Measurements from ENCODE around the gene AATF.

AATF gene

GRCh38 chr17:37084372-37084771, 135.6 kb downstream of the AATF start:
- no peak for DNase-seq

DNA sequence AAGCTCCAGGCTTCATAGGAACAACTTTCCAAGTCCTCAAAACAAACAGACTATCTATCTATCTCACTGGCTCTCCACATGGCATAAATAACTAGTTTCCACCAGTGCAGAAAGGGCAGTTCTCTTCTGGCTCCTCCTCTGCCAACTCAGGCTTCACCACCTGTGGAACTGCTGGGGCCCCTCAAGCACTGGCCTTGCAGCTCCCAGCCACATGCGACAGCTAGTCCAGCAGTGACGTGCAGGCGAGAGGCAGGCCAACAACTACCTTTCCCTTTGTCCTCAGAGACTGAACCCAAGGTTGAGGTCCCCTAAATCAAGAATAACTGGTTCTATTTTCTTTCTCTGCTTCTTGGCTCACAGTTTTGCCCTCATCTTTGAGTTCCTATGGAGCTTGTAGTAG, 137.6 kb downstream of the AATF start:
- no peak for DNase-seq

GRCh38 chr17:37086948-37087347, 138.2 kb downstream of the AATF start:
- no peak for DNase-seq

- DNase-seq, result no peak
Observed at GRCh38 chr17:37087683-37088082, 138.9 kb downstream of the AATF start.

DNA sequence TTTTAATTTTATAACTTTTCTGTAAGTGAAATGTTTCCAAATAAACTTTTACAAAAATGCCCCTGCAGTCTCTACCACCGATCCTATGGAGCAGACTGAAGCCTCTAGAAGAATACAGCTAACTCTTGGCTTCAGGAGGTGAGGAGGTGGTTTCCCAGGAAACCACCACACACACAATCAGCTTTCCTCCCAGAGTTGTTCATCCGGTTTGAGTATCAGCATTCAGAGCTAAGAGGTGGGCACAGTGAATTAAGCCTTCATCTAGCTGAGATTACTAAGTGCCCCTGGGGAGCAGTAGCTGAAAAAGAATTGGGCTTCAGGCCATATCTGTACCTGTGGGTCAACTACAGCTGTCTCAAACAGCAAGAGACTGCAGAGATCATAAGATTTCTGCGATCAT, 139.7 kb downstream of the AATF start:
- no peak for DNase-seq

- DNase-seq, result no peak
Observed at GRCh38 chr17:37088913-37089312, 140.2 kb downstream of the AATF start.

DNA sequence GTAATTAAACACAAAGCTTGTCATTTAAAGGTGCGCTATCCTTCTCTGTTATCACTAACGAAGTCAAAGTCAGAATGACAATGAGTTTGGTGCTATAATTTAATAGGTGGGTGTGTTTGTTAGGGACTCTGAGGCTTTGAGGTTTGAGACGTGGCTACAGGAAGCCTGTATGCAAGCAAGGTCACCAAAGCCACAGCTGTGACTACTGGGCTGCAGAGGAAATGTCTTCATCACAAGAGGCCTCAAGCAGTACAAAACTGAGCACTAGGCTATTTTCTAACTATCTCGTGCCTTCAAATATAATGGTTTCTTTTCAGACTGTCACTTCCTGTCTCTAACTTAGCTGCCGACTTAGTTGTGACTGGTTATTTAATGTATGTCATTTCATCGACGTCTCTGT, 141.2 kb downstream of the AATF start:
- DNase-seq, result peak; percentile 41

DNA sequence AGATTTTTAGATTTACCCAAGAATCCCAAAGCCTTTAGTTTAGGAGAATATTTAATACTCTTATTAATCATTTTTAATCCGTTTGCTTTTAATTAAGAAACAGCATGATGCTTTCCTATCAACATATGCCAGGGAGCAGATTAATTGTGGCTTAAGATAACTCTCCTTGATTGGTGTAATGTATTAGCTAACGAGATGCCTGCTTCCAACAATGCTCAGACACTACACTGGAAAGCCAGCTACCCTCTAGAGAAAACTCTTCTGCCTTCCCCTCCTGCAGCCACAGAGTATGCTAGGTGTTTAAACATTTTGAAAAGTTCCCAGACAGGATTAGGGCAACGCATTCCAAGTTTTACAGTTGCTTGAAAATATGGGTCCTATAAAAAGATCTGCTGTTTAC, 142.2 kb downstream of the AATF start:
- DNase-seq, result no peak

GRCh38 chr17:37092071-37092470, 143.3 kb downstream of the AATF start:
- DNase-seq, result no peak

DNA sequence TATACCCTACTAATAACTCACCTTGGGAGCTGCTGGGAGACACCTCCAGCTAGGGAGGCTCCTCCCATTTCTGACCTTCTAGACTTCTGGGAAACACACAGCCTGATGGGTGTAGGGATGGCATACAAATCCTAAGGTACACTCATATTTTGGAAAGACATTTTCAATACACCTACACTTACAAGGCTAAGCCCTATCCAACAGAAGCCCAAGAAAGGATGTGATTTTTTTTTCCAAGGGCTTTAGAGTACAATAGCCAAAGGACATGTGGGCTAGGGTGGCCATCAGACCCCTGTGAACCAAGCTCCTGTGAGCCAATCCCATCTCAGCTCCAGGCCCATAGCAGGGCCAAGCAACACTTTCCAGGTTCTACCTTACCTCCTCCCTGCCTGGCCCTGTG, 143.9 kb downstream of the AATF start:
- no peak for DNase-seq

DNA sequence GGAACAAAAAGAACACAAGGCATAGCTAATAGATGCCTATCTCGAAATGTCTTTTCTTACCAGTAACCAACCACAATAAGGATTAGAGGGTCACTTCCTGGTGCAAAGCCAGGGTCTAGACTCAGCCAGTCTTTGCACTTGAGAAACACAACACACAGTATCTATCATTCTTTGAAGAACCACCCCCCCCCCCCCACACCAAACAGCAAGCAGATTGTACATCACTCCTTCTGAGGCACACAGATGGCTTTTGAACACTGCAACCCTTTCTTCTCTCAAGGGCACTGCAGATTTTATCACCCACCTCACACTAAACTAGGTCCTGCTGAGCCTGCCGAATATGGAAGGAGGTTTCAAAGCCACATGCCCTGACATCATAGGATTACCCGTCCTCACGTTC, 145.6 kb downstream of the AATF start:
- DNase-seq, result no peak

DNA sequence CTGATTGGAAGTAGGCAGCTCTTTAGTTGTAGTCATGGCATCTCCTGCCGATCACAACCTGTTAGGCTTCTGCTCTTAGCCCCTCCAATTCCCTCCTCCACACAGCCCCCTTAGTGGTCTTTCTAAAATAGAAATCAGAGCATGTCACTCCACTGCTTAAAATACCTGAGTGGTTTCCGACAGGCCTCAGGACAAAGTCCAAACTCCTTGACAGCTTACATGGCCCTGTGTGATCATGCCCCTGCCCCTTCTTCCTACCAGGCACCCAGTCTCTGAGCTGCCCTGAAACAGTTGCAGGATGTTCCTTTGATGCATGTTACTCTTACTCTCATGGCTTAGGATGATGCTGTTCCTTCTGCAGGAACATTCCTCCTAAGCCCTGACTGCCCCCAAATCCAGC, 147.3 kb downstream of the AATF start:
- no peak for DNase-seq

DNA sequence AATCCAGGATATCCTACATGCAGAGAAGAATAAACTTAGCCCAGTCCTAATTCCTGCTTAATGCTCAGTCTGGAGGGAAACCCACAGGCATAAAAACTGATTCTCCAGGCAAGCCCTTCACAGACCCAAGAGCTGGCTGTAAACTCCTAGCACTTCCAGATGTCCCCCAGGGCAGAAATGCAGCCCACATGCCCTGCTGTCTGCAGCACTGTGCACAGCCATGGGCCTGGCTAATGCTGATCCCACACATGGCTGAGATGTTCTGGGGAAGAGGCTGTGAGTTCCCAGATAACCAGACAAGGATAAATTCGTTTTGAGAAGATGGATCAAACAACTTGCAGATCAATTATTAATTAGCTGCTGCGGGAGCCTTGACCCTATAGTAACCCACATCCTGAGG, 148.4 kb downstream of the AATF start:
- no peak for DNase-seq

- no peak for DNase-seq
Observed at GRCh38 chr17:37098152-37098551, 149.4 kb downstream of the AATF start.

DNA sequence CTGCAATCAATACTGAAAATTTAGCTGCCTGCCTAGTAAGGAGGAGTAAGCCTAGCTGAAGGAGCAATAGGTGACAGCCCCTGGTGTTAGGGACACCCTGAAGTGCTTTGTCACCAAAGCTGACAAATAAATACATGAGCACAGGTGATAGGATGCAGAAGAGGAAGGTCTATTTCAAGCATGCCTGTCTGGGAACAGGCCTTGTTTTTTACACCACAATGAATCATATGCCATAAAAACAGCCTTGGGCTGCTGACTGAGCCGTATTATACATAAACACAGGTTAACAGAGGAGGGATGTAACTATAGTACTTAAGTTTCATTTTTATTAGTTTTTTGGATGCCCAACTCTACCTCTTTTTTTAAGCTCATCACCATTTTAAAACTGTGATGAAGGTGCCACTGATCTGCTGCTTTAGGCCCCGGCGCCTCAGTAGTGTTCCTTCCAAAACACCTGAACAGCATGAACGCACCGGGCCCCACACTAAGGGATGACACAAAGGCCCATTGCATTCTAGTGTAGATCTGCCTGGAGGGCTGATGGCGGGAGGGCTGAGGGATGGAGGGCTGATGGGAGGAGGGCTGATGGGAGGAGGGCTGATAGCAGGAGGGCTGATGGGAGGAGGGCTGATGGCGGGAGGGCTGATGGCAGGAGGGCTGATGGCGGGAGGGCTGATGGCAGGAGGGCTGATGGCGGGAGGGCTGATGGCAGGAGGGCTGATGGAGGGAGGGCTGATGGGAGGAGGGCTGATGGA, 150.3 kb downstream of the AATF start:
- no peak for DNase-seq

DNA sequence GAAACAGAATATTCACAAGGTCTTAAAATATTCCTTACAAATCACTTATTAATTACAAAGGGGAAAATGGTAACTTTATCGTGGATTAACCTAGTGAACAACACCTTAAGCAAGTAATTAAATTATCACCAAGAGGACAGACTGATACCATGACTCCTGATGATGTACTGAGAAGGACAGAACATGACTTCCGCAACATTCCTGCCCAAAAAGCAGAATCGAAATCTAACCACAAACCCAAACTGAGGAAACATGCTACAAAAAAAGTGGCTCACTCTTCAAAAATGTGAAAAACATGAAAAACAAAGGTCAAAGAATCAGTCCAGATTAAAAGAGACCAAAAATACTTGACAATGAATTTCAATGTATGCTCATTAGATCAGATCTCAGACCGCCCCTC, 151.5 kb downstream of the AATF start:
- DNase-seq, result no peak

GRCh38 chr17:37101306-37101705, 152.6 kb downstream of the AATF start:
- DNase-seq, result no peak

GRCh38 chr17:37103231-37103630, 154.5 kb downstream of the AATF start:
- DNase-seq, result no peak

GRCh38 chr17:37106049-37106448, 157.3 kb downstream of the AATF start:
- no peak for DNase-seq

All from T-helper 9 cell (primary cell).